Stomach (tissue), 9 donors: ENCODE results near the gene MAP3K2. TPM values are rescaled to one million over a fixed set of nuclear protein-coding genes. Genes with fewer than 3 reads are reported as not detected.

Experiments
- DNase-seq, 2 donors: peaks; one replicate each; pipeline versions ENCODE4 v3.0.0 to v3.0.0-alpha.2; 2013 to 2019
- H3K27ac ChIP-seq, 5 donors: fragments of 200-600 bp in 4 of 5; sonication (generic) in 4 of 5; one replicate each; pipeline ENCODE4 v1.5.1; 2013 to 2019; ENCODE audit warnings: mild to moderate bottlenecking in 1 of 5, moderate library complexity in 1 of 5
- H3K27me3 ChIP-seq, 3 donors: fragments of 200-600 bp; sonication (generic); one replicate each; pipeline ENCODE4 v1.5.1; 2017 to 2019; ENCODE audit warnings: mixed run types in 1 of 3
- H3K36me3 ChIP-seq, 4 donors: fragments of 200-600 bp; sonication (generic); 1 replicate in 3 of 4; 2 replicates in 1 of 4; pipeline ENCODE4 v1.5.1; 2016 to 2019
- H3K4me1 ChIP-seq, 4 donors: fragments of 200-600 bp; sonication (generic); one replicate each; pipeline ENCODE4 v1.5.1; 2016 to 2019
- H3K4me3 ChIP-seq, 4 donors: fragments of 200-600 bp; sonication (generic) in 3 of 4; one replicate each; pipeline ENCODE4 v1.5.1; 2016 to 2019; ENCODE audit warnings: mild to moderate bottlenecking in 1 of 4
- H3K9me3 ChIP-seq, 4 donors: fragments of 200-600 bp; sonication (generic); one replicate each; pipeline ENCODE4 v1.5.1; 2016 to 2019
- EP300 ChIP-seq: sonication (generic); formaldehyde crosslinking; IDR thresholded peaks from one replicate; pipeline ENCODE4 v1.6.1; 2017; ENCODE audit warnings: antibody characterized with exemption
- POLR2A ChIP-seq, 4 donors: fragments of 450-650 bp; IDR thresholded peaks; one replicate each; pipeline ENCODE4 v1.6.1; 2016; ENCODE audit warnings: antibody characterized with exemption in 4 of 4, control low read depth in 2 of 4, mild to moderate bottlenecking in 1 of 4, moderate library complexity in 1 of 4
- POLR2AphosphoS5 ChIP-seq, 3 donors: sonication (generic); formaldehyde crosslinking; IDR thresholded peaks; one replicate each; pipeline ENCODE4 v1.6.1; 2016; ENCODE audit warnings: antibody characterized with exemption in 3 of 3
- WGBS, 5 donors: extraction: QIAGEN DNeasy Blood & Tissue Kit in 3 of 5; methylation state at CpG; one replicate each; pipeline versions ENCODE4 v1.1.5 to v1.1.7; 2013 to 2018; 5-methylcytosine and 5-hydroxymethylcytosine counted together
- intact Hi-C: fragments of 100-400 bp; cut with DNase I; formaldehyde crosslinking; loops from one replicate; pipeline ENCODE4 v1.15.1; 2023; ENCODE audit warnings: low total_unique reads
- polyA plus RNA-seq, 3 donors: library from polyadenylated mRNA; stranded (reverse); fragments of 200-250 nt; gene quantifications; one replicate each; pipeline ENCODE4 v1.2.3, GENCODE V29; 2013
- total RNA-seq, 5 donors: library from RNA; depleted of rRNA; stranded (reverse); fragments of >200 nt; gene quantifications; one replicate each; pipeline versions ENCODE4 v1.1.0 to v1.2.3, GENCODE V29; 2014 to 2016
- TF ChIP-seq, protein P1 (sequence below), 7 experiments: fragments of 450-650 bp in 4 of 7; fragments of 200-600 bp in 3 of 7; sonication (generic) in 3 of 7; IDR thresholded peaks; one replicate each; pipeline ENCODE4 v1.5.1; 2016 to 2019; ENCODE audit warnings: antibody characterized with exemption in 7 of 7, control low read depth in 2 of 7, mild to moderate bottlenecking in 1 of 7
- donor health status: healthy with polysubstance abuse.
- donor health status: Bipolar disorder and iron deficiency.
- donor health status: healthy.

MAP3K2 gene
- total and polyA plus RNA-seq, 8 donors = 3.8 to 141 (median 55.6) TPM

DNA sequence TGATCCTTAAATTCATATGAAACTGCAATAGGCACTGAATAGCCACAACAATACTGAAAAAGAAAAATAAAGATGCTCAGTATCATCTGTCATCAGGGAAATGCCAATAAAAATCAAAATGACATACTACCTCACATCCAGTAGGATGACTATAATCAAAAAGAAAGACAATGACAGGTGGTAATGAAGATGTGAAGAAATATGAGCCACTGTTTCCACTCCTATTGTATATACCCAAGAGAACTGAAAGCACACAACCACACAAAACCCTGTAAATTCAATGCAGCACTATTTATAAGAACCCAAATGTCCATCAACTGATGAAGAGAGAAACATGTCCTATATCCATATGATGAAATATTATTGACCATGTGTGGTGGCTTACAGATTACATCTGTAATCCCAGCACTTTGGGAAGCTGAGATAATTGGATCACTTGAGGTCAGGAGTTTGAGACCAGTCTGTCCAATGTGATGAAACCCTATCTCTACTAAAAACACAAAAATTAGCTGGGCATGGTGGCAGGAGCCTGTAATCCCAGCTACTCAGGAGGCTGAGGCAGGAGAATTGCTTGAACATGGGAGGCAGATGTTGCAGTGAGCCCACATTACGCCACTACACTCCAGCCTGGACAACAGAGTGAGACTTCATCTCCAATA, 39.9 kb downstream of the MAP3K2 start:
- DNase-seq = no peak
- TF ChIP-seq POLR2AphosphoS5 (IDR thresholded peaks at IDR 0.05) (no peak), POLR2A (IDR thresholded peaks at IDR 0.05) (no peak), EP300 (no peak)
- TF ChIP-seq, protein P1, sequence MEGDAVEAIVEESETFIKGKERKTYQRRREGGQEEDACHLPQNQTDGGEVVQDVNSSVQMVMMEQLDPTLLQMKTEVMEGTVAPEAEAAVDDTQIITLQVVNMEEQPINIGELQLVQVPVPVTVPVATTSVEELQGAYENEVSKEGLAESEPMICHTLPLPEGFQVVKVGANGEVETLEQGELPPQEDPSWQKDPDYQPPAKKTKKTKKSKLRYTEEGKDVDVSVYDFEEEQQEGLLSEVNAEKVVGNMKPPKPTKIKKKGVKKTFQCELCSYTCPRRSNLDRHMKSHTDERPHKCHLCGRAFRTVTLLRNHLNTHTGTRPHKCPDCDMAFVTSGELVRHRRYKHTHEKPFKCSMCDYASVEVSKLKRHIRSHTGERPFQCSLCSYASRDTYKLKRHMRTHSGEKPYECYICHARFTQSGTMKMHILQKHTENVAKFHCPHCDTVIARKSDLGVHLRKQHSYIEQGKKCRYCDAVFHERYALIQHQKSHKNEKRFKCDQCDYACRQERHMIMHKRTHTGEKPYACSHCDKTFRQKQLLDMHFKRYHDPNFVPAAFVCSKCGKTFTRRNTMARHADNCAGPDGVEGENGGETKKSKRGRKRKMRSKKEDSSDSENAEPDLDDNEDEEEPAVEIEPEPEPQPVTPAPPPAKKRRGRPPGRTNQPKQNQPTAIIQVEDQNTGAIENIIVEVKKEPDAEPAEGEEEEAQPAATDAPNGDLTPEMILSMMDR (IDR thresholded peaks at IDR 0.05) = no peak
- H3K4me3 ChIP-seq = no peak overlapping the region
- H3K9me3 ChIP-seq = no peaks in the 10 kb centered on the region
- 88 to 100% (median 96%) methylated on average over 1 of the region's 1 CpG for WGBS, 5 donors
- intact Hi-C loops = no loop called here
- H3K27me3 ChIP-seq = no peaks in the 10 kb centered on the region
- no peak overlapping the region for H3K27ac ChIP-seq
- peaks cover 0 to 46% (median 16%) of the 10 kb centered on the region in 4 donors for H3K4me1 ChIP-seq
- peaks cover 0 to 8% (median 0%) of the 10 kb centered on the region in 4 donors for H3K36me3 ChIP-seq

DNA sequence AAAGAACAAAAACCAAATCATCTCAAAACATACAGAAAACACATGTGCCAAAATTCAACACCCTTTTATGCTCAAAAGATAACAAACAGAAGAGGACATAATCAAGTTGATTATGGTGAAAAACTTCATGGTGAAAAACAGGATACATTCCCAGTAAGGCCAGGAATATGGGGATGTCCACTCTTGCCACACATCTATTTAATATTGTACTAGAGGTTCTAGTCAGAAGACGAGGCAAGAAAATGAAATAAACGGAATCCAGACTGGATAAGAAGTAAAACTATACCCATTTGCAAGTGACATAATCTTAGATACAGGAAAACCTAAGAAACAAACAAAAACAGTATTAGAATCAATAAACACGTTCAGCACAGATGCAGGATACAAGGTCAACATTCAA, 40.8 kb downstream of the MAP3K2 start:
- no peak for DNase-seq
- H3K27me3 ChIP-seq = no peaks in the 10 kb centered on the region
- H3K36me3 ChIP-seq = peaks cover 0 to 8% (median 2%) of the 10 kb centered on the region in 4 donors
- H3K4me3 ChIP-seq = no peak overlapping the region
- H3K27ac ChIP-seq = no peak overlapping the region
- intact Hi-C loops = no loop called here
- no peaks in the 10 kb centered on the region for H3K9me3 ChIP-seq
- WGBS, 5 donors = 58 to 86% (median 81%) methylated on average over 3 of the region's 3 CpGs
- TF ChIP-seq POLR2A (IDR thresholded peaks at IDR 0.05) (no peak), EP300 (no peak), POLR2AphosphoS5 (IDR thresholded peaks at IDR 0.05) (no peak)
- TF ChIP-seq, protein P1 (IDR thresholded peaks at IDR 0.05) = no peak
- H3K4me1 ChIP-seq = peaks cover 0 to 46% (median 14%) of the 10 kb centered on the region in 4 donors

DNA sequence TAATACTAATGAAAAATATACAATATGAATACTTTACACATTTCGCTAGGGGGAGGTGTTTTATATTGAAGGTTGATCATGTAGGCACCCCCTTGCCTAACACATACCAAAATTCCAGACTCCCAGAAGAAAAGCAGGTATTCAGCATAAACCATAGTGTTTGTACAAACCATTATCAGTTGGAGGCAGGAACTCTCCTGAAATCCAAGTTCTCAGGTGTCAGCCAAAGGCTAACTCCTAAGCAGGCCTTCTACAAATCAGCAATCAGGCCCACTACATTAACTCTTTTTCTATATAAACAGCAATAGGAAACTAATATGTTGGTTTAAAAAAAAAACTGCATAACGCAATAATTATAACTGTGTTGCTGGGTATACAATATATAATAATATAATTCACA, 44.5 kb downstream of the MAP3K2 start:
- H3K9me3 ChIP-seq = no peaks in the 10 kb centered on the region
- intact Hi-C loops = no loop called here
- 91 to 98% (median 96%) methylated on average over 2 of the region's 2 CpGs for WGBS, 5 donors
- H3K36me3 ChIP-seq = peaks cover 0 to 15% (median 11%) of the 10 kb centered on the region in 4 donors
- TF ChIP-seq POLR2A (IDR thresholded peaks at IDR 0.05) (no peak), POLR2AphosphoS5 (IDR thresholded peaks at IDR 0.05) (no peak), EP300 (no peak)
- TF ChIP-seq, protein P1 (IDR thresholded peaks at IDR 0.05) = no peak
- no peaks in the 10 kb centered on the region for H3K27me3 ChIP-seq
- H3K4me1 ChIP-seq = peaks cover 0 to 21% (median 8%) of the 10 kb centered on the region in 4 donors
- DNase-seq = no peak
- no peak overlapping the region for H3K27ac ChIP-seq
- H3K4me3 ChIP-seq = no peak overlapping the region

DNA sequence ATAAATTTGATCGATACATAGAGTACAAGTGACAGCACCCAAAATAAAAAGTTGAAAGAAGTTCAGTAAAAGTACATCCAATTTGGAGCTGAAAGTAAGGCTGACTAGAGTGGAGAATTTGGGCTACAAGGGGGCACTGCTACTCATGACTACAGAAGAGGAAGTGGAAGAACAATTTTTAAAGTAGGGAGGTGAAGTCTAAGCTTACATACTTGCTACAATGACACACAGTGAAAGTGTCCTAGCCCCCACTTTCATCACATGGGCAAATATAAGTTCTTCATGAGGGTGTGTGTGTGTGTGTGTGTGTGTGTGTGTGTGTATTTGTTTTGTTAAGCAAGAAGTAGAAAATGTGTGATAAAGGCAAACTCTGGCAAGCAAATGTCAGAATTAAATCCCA, 45.7 kb downstream of the MAP3K2 start:
- Histone ChIP-seq H3K4me3 (no peak overlapping the region), H3K27me3 (no peaks in the 10 kb centered on the region), H3K27ac (no peak overlapping the region), H3K36me3 (peaks cover 0 to 27% (median 22%) of the 10 kb centered on the region in 4 donors), H3K4me1 (peaks cover 0 to 17% (median 8%) of the 10 kb centered on the region in 4 donors), H3K9me3 (no peaks in the 10 kb centered on the region)
- intact Hi-C loops = no loop called here
- DNase-seq = peak in 1 of 2 donors; percentile 9
- TF ChIP-seq, protein P1 (IDR thresholded peaks at IDR 0.05) = no peak
- TF ChIP-seq POLR2A (IDR thresholded peaks at IDR 0.05) (no peak), EP300 (no peak), POLR2AphosphoS5 (IDR thresholded peaks at IDR 0.05) (no peak)
- 91 to 98% (median 96%) methylated on average over 1 of the region's 1 CpG for WGBS, 5 donors
